T-helper 2 cell (primary cell): ENCODE data around the gene TESK1.
A peak's percentile ranks its signal among the peaks of the same experiment; 100 is the strongest.
"Not testable (repeated sequence)": the region's sequence is repeated elsewhere in the genome, so short reads cannot be mapped to it uniquely, and the experiment has no call there.

ENCODE experiments used
- DNase-seq, 5 experiments: peaks; one replicate each; pipeline versions ENCODE4 v3.0.0 to v3.0.0-alpha.2; 2012 to 2022

The TESK1 gene

GRCh38 chr9:35579659-35580227 lies 25.3 kb upstream of the TESK1 start:
- DNase-seq, result not testable (repeated sequence)

- DNase-seq, result not testable (repeated sequence)
Measured at GRCh38 chr9:35583521-35583920, 21.5 kb upstream of the TESK1 start.

DNA sequence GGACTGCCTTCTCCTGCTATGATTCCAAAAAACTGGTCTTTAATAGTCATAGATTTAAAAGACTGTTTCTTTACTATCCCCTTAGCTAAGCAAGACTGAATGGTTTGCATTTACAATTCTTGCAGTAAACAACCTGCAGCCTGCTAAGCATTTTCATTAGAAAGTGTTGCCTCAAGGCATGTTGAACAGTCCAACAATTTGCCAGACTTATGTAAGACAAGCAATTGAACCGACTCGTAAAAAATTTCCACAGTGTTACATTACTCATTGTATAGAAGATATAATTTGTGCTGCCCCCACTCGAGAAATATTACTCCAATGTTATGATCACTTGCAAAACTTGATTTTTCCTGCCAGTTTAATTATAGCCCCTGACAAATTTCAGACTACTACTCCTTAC lies 20.4 kb upstream of the TESK1 start:
- DNase-seq, result not testable (repeated sequence)

DNA sequence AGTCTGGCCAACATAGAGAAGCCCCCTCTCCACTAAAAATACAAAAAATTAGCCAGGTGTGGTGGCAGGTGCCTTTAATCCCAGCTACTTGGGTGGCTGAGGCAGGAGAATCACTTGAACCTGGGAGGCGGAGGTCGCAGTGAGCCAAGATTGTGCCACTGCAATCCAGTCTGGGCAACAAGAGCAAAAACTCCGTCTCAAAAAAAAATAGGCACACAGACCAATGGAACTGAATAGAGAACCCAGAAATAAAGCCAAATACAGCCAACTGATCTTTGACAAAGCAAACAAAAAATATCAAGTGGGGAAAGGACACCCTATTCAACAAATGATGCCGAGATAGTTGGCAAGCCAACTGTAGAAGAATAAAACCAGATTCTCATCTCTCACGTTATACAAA lies 16.6 kb upstream of the TESK1 start:
- not testable (repeated sequence) for DNase-seq

DNA sequence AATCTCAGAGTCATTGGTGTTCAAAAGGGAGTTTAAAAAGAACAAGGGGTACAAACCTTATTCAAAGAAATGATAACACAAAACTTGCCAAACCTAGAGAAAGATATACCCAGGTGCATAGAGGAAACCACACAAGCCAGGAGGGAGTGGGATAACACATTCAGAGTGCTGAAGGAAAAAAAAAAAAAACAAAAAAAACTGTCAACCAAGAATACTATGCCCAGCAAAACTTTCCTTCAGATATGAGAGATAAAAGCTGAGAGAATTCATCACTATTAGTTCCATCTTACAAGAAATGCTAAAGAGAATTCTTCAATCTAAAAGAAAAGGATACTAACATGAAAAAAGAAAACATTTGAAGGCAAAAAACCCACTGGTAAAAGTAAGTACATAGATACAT lies 11.5 kb upstream of the TESK1 start:
- no peak for DNase-seq

DNA sequence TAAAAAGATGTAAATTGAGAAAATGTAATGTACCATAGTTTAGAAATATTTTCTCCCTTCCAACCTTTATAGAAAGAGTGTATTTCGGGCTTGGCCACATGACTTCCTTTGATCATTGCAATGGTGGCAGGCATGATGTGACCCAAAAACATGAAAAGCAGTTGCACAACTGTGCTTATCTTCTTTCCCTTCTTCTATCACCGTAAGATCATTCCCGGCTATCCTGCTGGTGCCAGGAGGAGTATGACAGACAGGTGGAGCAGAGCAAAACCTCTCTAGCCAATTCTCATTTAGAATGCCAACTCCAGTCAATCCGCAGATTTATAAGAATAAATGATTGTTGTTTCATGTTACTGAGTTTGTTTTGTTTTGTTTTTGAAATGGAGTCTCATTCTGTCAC lies 10.6 kb upstream of the TESK1 start:
- no peak for DNase-seq

DNA sequence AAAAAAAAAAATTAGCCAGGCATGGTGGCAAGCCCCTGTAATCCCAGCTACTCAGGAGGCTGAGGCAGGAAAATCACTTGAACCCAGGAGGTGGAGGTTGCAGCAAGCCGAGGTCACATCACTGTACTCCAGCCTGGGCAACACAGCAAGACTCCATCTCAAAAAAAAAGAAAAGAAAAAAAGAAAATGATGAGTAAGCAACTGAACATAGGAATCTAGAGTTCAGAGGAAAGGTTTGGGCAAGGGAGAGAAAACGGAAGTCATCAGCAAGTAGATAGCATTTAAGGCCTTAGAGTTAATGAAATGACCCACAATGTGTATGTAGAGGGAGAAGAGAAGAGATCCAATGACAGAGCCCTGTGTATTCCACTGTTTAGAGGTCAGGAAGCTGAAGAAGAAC lies 8.2 kb upstream of the TESK1 start:
- DNase-seq, result not testable (repeated sequence)

GRCh38 chr9:35598866-35599590 lies 6.0 kb upstream of the TESK1 start:
- no peak for DNase-seq

- DNase-seq, result no peak
Measured at GRCh38 chr9:35599763-35600604, 5.1 kb upstream of the TESK1 start.

- DNase-seq, result no peak
Measured at GRCh38 chr9:35603506-35603985, 1.5 kb upstream of the TESK1 start.

DNA sequence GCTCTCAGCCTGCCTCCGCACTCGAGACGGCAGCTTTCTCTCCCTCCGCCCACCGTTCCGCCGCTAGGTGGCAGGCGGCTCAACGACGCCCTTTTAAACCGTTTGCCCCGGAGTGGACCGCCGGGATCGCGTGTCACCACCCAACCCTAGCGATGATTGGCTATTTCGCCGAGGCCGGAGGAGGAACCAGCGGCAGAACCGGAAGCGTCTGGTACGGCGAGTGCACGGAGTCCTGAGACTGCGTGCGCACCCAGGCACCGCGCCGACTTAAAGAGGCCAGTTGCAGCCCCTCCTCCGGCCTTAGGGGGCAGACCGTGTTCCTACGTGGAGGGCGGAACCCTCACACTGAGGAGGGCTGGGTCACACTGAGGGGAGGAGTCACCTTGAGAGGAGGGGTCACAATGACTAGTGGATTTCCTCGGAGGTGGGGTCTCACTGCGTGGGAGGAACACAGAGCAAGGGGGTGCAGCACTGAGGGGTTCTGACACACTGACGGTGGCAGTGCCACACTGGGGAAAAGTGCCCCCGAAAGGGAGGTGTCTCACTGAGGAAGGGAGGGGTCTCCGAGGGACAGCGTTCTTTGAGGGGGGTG lies 980 bp upstream of the TESK1 start:
- DNase-seq, result peak; percentile 98 to 100 (median 99)

GRCh38 chr9:35605351-35606137 lies 482 bp downstream of the TESK1 start:
- DNase-seq, result peak in 2 of 5 experiments; percentile 20 to 53

- no peak for DNase-seq
Measured at GRCh38 chr9:35606138-35606504, 1.1 kb downstream of the TESK1 start.

DNA sequence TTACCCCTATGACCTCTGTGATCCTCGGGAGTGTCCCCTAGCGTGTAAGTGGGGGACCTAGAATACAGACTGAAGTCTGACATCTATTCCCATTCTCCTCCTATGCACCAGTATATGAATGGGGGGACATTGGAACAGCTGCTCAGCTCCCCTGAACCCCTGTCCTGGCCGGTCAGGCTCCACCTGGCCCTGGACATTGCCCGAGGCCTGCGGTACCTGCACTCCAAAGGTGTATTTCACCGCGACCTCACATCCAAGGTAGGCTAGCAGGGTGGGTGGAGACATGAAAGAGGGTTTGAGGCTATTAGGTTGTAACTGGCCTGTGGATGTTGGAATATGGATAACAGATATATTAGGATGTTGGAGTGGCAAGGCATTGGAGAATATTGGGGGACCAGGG lies 1.7 kb downstream of the TESK1 start:
- DNase-seq, result no peak

DNA sequence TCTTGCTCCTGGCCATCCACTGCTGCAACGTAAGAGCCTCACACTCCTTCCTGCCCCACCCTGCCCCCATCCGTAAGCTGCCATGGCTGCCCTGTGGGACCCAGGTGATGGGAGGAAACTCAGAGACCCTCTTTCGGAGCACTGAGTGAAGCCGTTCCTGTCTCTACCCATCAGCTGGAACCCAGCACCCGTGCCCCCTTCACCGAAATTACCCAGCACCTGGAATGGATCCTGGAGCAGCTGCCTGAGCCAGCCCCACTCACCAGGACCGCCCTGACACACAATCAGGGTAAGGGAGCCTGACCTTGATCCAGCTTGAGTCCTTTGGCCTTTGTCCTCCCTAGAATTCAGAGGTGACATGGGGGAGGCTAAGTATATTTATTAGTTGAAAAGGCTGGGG lies 3.2 kb downstream of the TESK1 start:
- DNase-seq, result no peak

- DNase-seq, result no peak
Measured at GRCh38 chr9:35609001-35609819, 4.1 kb downstream of the TESK1 start.

GRCh38 chr9:35609820-35610163 lies 4.7 kb downstream of the TESK1 start:
- DNase-seq, result no peak

DNA sequence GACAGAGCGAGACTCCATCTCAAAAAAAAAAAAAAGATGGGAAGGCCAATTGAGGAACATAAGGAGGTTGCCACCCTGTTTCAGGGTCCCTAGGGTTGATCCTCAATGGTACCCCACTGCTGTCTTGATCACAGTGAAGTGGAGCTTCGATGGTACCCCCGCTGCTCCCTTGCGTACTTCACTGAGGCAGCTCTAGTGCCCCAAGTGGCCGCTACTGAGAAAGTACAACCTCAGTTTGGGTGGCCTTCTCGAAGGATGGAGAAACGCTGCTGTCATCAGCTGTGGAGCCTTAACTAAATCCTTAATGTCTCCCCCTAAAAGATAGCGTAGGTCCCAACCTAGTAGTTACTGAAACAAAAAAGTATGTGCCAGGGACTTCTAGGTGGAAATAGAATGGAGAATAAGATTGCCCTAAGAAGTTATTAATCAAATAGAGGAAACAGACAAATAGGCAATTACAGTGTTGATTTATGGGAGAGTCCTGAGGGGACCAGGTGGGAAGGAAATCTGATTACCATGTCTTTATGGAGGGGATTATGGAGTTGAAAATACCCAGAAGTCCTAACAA lies 6.3 kb downstream of the TESK1 start:
- peak in 4 of 5 experiments; percentile 29 to 71 (median 40) for DNase-seq

DNA sequence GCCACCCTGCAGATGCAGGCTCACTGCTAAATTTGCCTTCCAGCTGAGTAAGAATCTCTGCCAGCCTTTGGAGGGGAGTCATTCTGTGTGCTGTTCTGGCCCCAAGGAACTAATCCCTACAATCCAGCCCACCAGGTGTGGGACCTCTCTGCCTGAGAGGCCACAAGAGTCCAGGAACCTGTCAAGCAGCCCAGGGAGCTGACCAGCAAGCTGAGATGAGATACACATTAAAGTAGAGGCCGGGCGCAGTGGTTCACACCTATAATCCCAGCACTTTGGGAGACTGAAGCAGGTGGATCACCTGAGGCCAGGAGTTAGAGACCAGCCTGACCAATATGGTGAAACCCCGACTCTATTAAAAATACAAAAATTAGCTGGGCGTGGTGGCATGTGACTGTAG lies 7.0 kb downstream of the TESK1 start:
- DNase-seq, result not testable (repeated sequence)

DNA sequence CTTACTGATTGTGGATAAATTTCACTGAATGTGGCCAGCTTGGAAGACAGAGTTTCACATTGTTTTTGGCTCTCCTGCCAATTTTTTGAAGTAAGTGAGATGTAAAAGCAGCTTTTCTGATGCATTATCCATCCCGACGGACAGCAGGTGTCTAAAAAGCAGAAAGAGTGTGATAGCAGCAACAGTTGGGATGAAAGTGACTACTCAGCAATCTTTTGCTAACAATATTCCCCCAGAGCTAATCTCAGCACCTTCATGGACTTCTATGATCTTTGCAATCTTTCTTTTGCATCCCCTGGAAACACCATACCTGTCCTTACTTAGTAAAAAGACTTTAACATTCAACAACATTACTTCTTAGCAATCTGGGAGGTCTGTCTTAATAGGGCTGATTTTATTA lies 7.8 kb downstream of the TESK1 start:
- DNase-seq, result no peak

DNA sequence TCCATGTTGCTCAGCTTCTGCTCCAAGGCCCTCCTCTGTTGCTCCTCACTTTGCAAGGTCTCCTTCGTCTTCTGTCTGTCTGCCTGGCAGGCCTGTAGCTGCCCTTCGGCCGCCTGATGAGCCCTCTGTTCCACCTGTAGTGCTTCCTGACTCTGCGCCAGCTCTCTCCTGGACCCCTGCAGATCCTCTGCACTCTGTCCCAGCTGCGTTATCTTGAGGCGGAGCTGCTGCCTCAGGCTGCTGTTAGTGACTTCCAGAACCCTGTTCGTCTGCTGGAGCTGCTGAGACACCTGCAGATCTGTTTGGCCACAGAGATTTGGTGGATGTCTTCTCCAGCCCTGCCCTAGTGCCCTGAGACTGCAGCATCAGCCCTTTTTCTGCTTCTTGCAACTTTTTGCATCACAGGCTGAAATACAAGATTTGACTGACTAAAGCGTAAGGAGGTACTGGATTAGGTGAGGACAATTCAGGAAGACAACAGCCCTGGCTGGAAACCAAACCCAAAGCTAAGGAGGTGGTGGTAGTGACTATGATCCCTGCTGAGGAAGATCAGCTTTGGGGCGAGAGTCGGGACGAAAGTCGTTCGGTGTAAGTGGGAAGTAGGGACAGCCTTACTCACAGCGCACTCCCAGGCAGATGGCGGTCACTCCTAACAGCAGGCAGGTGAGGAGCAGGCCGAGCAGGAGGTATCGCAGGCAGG lies 11.1 kb downstream of the TESK1 start:
- no peak for DNase-seq
